Stimulated activated naive CD8-positive, alpha-beta T cell treated with anti-CD3 and anti-CD28 coated beads, Interleukin-15, Interleukin-2, amounts not matched to agents 100 ng/mL and 50 ng/mL, for 24 hours (primary cell): ENCODE measurements around the gene SRXN1.
A peak's percentile ranks its signal among the peaks of the same experiment; 100 is the strongest.

ENCODE experiments used
- H3K27ac Mint-ChIP-seq: one replicate; pipeline ENCODE4 v1.8.0; 2021; ENCODE audit warnings: mild to moderate bottlenecking, mixed read lengths
- H3K27me3 Mint-ChIP-seq: one replicate; pipeline ENCODE4 v1.8.0; 2021; ENCODE audit warnings: mixed read lengths
- H3K36me3 Mint-ChIP-seq: one replicate; pipeline ENCODE4 v1.8.0; 2021; ENCODE audit warnings: low read depth, mixed read lengths
- H3K4me1 Mint-ChIP-seq: one replicate; pipeline ENCODE4 v1.8.0; 2021; ENCODE audit warnings: low read depth, mixed read lengths
- H3K4me3 Mint-ChIP-seq: one replicate; pipeline ENCODE4 v1.8.0; 2021; ENCODE audit warnings: mild to moderate bottlenecking, mixed read lengths
- H3K9me3 Mint-ChIP-seq: one replicate; pipeline ENCODE4 v1.8.0; 2021; ENCODE audit warnings: mixed read lengths

The SRXN1 gene

GRCh38 chr20:684676-685319 lies 31.8 kb upstream of the SRXN1 start:
- peaks cover 15% of the 10 kb centered on the region for H3K27me3 Mint-ChIP-seq
- no peaks in the 10 kb centered on the region for H3K36me3 Mint-ChIP-seq
- no peak overlapping the region for H3K4me3 Mint-ChIP-seq
- no peak overlapping the region for H3K27ac Mint-ChIP-seq
- H3K9me3 Mint-ChIP-seq = no peaks in the 10 kb centered on the region
- H3K4me1 Mint-ChIP-seq = no peaks in the 10 kb centered on the region

GRCh38 chr20:682123-682522 lies 29.1 kb upstream of the SRXN1 start:
- H3K36me3 Mint-ChIP-seq = no peaks in the 10 kb centered on the region
- no peaks in the 10 kb centered on the region for H3K4me1 Mint-ChIP-seq
- H3K27ac Mint-ChIP-seq = no peak overlapping the region
- H3K4me3 Mint-ChIP-seq = no peak overlapping the region
- no peaks in the 10 kb centered on the region for H3K9me3 Mint-ChIP-seq
- peaks cover 28% of the 10 kb centered on the region for H3K27me3 Mint-ChIP-seq

- Mint-ChIP-seq H3K27me3 (peaks cover 37% of the 10 kb centered on the region), H3K9me3 (no peaks in the 10 kb centered on the region), H3K27ac (no peak overlapping the region), H3K4me1 (peaks cover 9% of the 10 kb centered on the region), H3K4me3 (no peak overlapping the region), H3K36me3 (no peaks in the 10 kb centered on the region)
Observed at GRCh38 chr20:680638-681187, 27.7 kb upstream of the SRXN1 start.

GRCh38 chr20:677957-678356 lies 25.0 kb upstream of the SRXN1 start:
- Mint-ChIP-seq H3K27me3 (peaks cover 59% of the 10 kb centered on the region), H3K4me3 (no peak overlapping the region), H3K27ac (no peak overlapping the region), H3K4me1 (peaks cover 10% of the 10 kb centered on the region), H3K36me3 (no peaks in the 10 kb centered on the region), H3K9me3 (no peaks in the 10 kb centered on the region)

- Mint-ChIP-seq H3K27ac (no peak overlapping the region), H3K4me1 (peaks cover 10% of the 10 kb centered on the region), H3K4me3 (no peak overlapping the region), H3K36me3 (no peaks in the 10 kb centered on the region), H3K9me3 (no peaks in the 10 kb centered on the region), H3K27me3 (peaks cover 66% of the 10 kb centered on the region)
Observed at GRCh38 chr20:676967-677366, 24.0 kb upstream of the SRXN1 start.

- Mint-ChIP-seq H3K4me1 (peaks cover 10% of the 10 kb centered on the region), H3K4me3 (no peak overlapping the region)
Observed at GRCh38 chr20:676315-676937, 23.4 kb upstream of the SRXN1 start.

GRCh38 chr20:675453-676314 lies 22.7 kb upstream of the SRXN1 start, which contains the start of gene SCRT2:
TSS of gene SCRT2 (minus strand) at chr20:675802. CDS start at chr20:675601, 201 bp downstream.
- Mint-ChIP-seq H3K27ac (peak within 1 kb of the TSS; percentile 16), H3K27me3 (peaks cover 79% of the 10 kb centered on the region), H3K9me3 (no peaks in the 10 kb centered on the region), H3K4me1 (peaks cover 10% of the 10 kb centered on the region), H3K36me3 (no peaks in the 10 kb centered on the region), H3K4me3 (no peak within 1 kb of the TSS)

More at GRCh38 chr20:676315-676937, 23.4 kb upstream of the SRXN1 start:
- H3K27ac Mint-ChIP-seq = no peak overlapping the region
- H3K9me3 Mint-ChIP-seq = no peaks in the 10 kb centered on the region
- H3K27me3 Mint-ChIP-seq = peaks cover 71% of the 10 kb centered on the region
- no peaks in the 10 kb centered on the region for H3K36me3 Mint-ChIP-seq

GRCh38 chr20:675033-675452 lies 22.0 kb upstream of the SRXN1 start:
- Mint-ChIP-seq H3K4me3 (no peak overlapping the region), H3K36me3 (no peaks in the 10 kb centered on the region), H3K27me3 (peaks cover 80% of the 10 kb centered on the region), H3K9me3 (no peaks in the 10 kb centered on the region), H3K27ac (no peak overlapping the region), H3K4me1 (peaks cover 10% of the 10 kb centered on the region)

GRCh38 chr20:673603-674001 lies 20.6 kb upstream of the SRXN1 start:
- H3K9me3 Mint-ChIP-seq = no peaks in the 10 kb centered on the region
- H3K27me3 Mint-ChIP-seq = peaks cover 66% of the 10 kb centered on the region
- H3K27ac Mint-ChIP-seq = no peak overlapping the region
- no peaks in the 10 kb centered on the region for H3K36me3 Mint-ChIP-seq
- peaks cover 10% of the 10 kb centered on the region for H3K4me1 Mint-ChIP-seq
- no peak overlapping the region for H3K4me3 Mint-ChIP-seq

- no peaks in the 10 kb centered on the region for H3K36me3 Mint-ChIP-seq
- no peak overlapping the region for H3K4me3 Mint-ChIP-seq
- H3K27ac Mint-ChIP-seq = no peak overlapping the region
- no peaks in the 10 kb centered on the region for H3K9me3 Mint-ChIP-seq
- peaks cover 62% of the 10 kb centered on the region for H3K27me3 Mint-ChIP-seq
- peaks cover 10% of the 10 kb centered on the region for H3K4me1 Mint-ChIP-seq
Observed at GRCh38 chr20:672963-673602, 20.1 kb upstream of the SRXN1 start.

GRCh38 chr20:671252-672030 lies 18.4 kb upstream of the SRXN1 start:
- H3K27me3 Mint-ChIP-seq = peaks cover 62% of the 10 kb centered on the region
- H3K36me3 Mint-ChIP-seq = no peaks in the 10 kb centered on the region
- H3K4me3 Mint-ChIP-seq = no peak overlapping the region
- no peaks in the 10 kb centered on the region for H3K9me3 Mint-ChIP-seq
- no peak overlapping the region for H3K27ac Mint-ChIP-seq
- peaks cover 9% of the 10 kb centered on the region for H3K4me1 Mint-ChIP-seq

- H3K9me3 Mint-ChIP-seq = no peaks in the 10 kb centered on the region
- H3K4me3 Mint-ChIP-seq = no peak overlapping the region
- peaks cover 67% of the 10 kb centered on the region for H3K27me3 Mint-ChIP-seq
- H3K4me1 Mint-ChIP-seq = no peaks in the 10 kb centered on the region
- no peaks in the 10 kb centered on the region for H3K36me3 Mint-ChIP-seq
- H3K27ac Mint-ChIP-seq = no peak overlapping the region
Observed at GRCh38 chr20:669573-669972, 16.6 kb upstream of the SRXN1 start.

- Mint-ChIP-seq H3K27me3 (peaks cover 60% of the 10 kb centered on the region), H3K27ac (no peak overlapping the region), H3K9me3 (no peaks in the 10 kb centered on the region)
Observed at GRCh38 chr20:668638-669037, 15.6 kb upstream of the SRXN1 start.

GRCh38 chr20:668050-668449 lies 15.1 kb upstream of the SRXN1 start:
- no peaks in the 10 kb centered on the region for H3K36me3 Mint-ChIP-seq
- no peaks in the 10 kb centered on the region for H3K9me3 Mint-ChIP-seq
- H3K27ac Mint-ChIP-seq = no peak overlapping the region
- H3K4me1 Mint-ChIP-seq = peaks cover 1% of the 10 kb centered on the region
- no peak overlapping the region for H3K4me3 Mint-ChIP-seq
- H3K27me3 Mint-ChIP-seq = peaks cover 58% of the 10 kb centered on the region

More at GRCh38 chr20:668638-669037, 15.6 kb upstream of the SRXN1 start:
- Mint-ChIP-seq H3K36me3 (no peaks in the 10 kb centered on the region), H3K4me3 (no peak overlapping the region), H3K4me1 (no peaks in the 10 kb centered on the region)
